HG03060 (cell line): ENCODE measurements around the gene GRIK4.
"Not testable (repeated sequence)": the region's sequence is repeated elsewhere in the genome, so short reads cannot be mapped to it uniquely, and the experiment has no call there.

Experiments used
- ATAC-seq: cut with Tn5 transposase; IDR thresholded peaks from one replicate; pipeline ENCODE4 v1.9.1; 2021; ENCODE audit warnings: low read depth, moderate number of reproducible peaks; ENCODE audit not compliant: unreplicated experiment

GRIK4 gene

GRCh38 chr11:120511116-120511819 is at the start of gene GRIK4:
Gene GRIK4, plus strand, starts transcription at chr11:120511748. Its CDS starts 148,571 bp downstream, at chr11:120660319.
- ATAC-seq = no peak

- no peak for ATAC-seq
Observed at GRCh38 chr11:120462825-120463224, 48.7 kb upstream of the GRIK4 start.

GRCh38 chr11:120465921-120466534 is 45.5 kb upstream of the GRIK4 start:
- ATAC-seq = no peak

- ATAC-seq = no peak
Observed at GRCh38 chr11:120467627-120468026, 43.9 kb upstream of the GRIK4 start.

- no peak for ATAC-seq
Observed at GRCh38 chr11:120471131-120471530, 40.4 kb upstream of the GRIK4 start.

- ATAC-seq = no peak
Observed at GRCh38 chr11:120471994-120472393, 39.6 kb upstream of the GRIK4 start.

GRCh38 chr11:120473503-120473902 is 38.0 kb upstream of the GRIK4 start:
- no peak for ATAC-seq

GRCh38 chr11:120482149-120482548 is 29.4 kb upstream of the GRIK4 start:
- ATAC-seq = no peak

GRCh38 chr11:120484722-120485121 is 26.8 kb upstream of the GRIK4 start:
- ATAC-seq = no peak

- ATAC-seq = no peak
Observed at GRCh38 chr11:120486138-120486537, 25.4 kb upstream of the GRIK4 start.

GRCh38 chr11:120489799-120490198 is 21.7 kb upstream of the GRIK4 start:
- no peak for ATAC-seq

- ATAC-seq = no peak
Observed at GRCh38 chr11:120492486-120492885, 19.1 kb upstream of the GRIK4 start.

- no peak for ATAC-seq
Observed at GRCh38 chr11:120494595-120494994, 17.0 kb upstream of the GRIK4 start.

- ATAC-seq = no peak
Observed at GRCh38 chr11:120499088-120499487, 12.5 kb upstream of the GRIK4 start.

GRCh38 chr11:120499859-120500258 is 11.7 kb upstream of the GRIK4 start:
- ATAC-seq = no peak

GRCh38 chr11:120500414-120501071 is 11.0 kb upstream of the GRIK4 start:
- no peak for ATAC-seq

- no peak for ATAC-seq
Observed at GRCh38 chr11:120501440-120501839, 10.1 kb upstream of the GRIK4 start.

GRCh38 chr11:120501976-120502755 is 9.4 kb upstream of the GRIK4 start:
- no peak for ATAC-seq

GRCh38 chr11:120503529-120503928 is 8.0 kb upstream of the GRIK4 start:
- ATAC-seq = not testable (repeated sequence)

- ATAC-seq = no peak
Observed at GRCh38 chr11:120505801-120506425, 5.6 kb upstream of the GRIK4 start.
